HepG2 (cell line): ENCODE results near the gene MSH4. TPM values are rescaled to one million over a fixed set of nuclear protein-coding genes. Genes with fewer than 3 reads are reported as not detected.

Experiments
- ATAC-seq: fragments of 200-7000 bp; cut with Tn5 transposase; 3 replicates; pipeline ENCODE4 v1.9.1; 2020; ENCODE audit warnings: mild to moderate bottlenecking, moderate library complexity
- BruUV-seq: library from RNA; stranded (reverse); fragments of 400-500 nt; replicated peaks from 2 replicates; lab custom pipeline; 2021; lab: Mats Ljungman, UMichigan
- CTCF ChIA-PET: fragments of 300-600 bp; formaldehyde crosslinking; extraction: SDS; loops from one replicate; lab custom pipeline; 2021; ENCODE audit warnings: low total read pairs, inconsistent platforms, low intra/inter-chr PET ratio; lab: Yijun Ruan, JAX
- POLR2A ChIA-PET: fragments of 350-600 bp; sonication (Branson Sonifier 250); formaldehyde crosslinking; loops from one replicate; lab custom pipeline; 2020; ENCODE audit warnings: antibody characterized with exemption, inconsistent platforms; lab: Yijun Ruan, JAX
- DNase-seq: peaks from one replicate; pipeline ENCODE4 v3.0.0-alpha.2; 2015; ENCODE audit warnings: low spot score
- FAIRE-seq: peaks from 3 replicates; lab custom pipeline; 2011; peaks lifted over from hg19 to GRCh38; lab: Jason Lieb, UNC
- H2AFZ ChIP-seq: one replicate; pipeline ENCODE4 v1.6.1; 2011; ENCODE audit warnings: low read length, inconsistent platforms
- H3K27ac ChIP-seq: fragments of 300-600 bp; 3 replicates; pipeline ENCODE4 v1.8.0; 2011; ENCODE audit warnings: mixed run types, mild to moderate bottlenecking, mixed read lengths, low read length, inconsistent platforms; ENCODE audit not compliant: insufficient read depth; ENCODE audit errors: extremely low read length
- H3K27me3 ChIP-seq, 2 experiments: fragments of 200-600 bp in 1 of 2; 2 replicates in 1 of 2; 3 replicates in 1 of 2; pipeline versions ENCODE4 v1.6.0 to v1.8.0; 2011; ENCODE audit warnings: low read length in 2 of 2, mild to moderate bottlenecking in 2 of 2, moderate library complexity in 2 of 2, inconsistent platforms in 1 of 2; ENCODE audit not compliant: insufficient read depth in 2 of 2, control insufficient read depth in 1 of 2
- H3K36me3 ChIP-seq, 2 experiments: fragments of 200-600 bp in 1 of 2; replicated peaks in 1 of 2; 2 replicates in 1 of 2; 3 replicates in 1 of 2; pipeline versions ENCODE4 v1.5.1 to v1.8.0; 2011; ENCODE audit warnings: low read length in 2 of 2, inconsistent platforms in 1 of 2; ENCODE audit not compliant: insufficient read depth in 2 of 2, control insufficient read depth in 1 of 2
- H3K4me1 ChIP-seq: 2 replicates; pipeline ENCODE4 v1.5.1; 2012; ENCODE audit warnings: low read length, inconsistent platforms; ENCODE audit not compliant: insufficient read depth
- H3K4me2 ChIP-seq: 2 replicates; pipeline ENCODE4 v1.6.0; 2011; ENCODE audit warnings: low read depth, low read length, inconsistent platforms
- H3K4me3 ChIP-seq, 3 experiments: fragments of 200-600 bp in 1 of 3; sonication (generic), shearing (Covaris generic) in 1 of 3; replicated peaks in 1 of 3; 2 replicates each; pipeline ENCODE4 v1.5.1; 2011 to 2016; ENCODE audit warnings: low read length in 3 of 3, inconsistent platforms in 2 of 3, low read depth in 2 of 3, mild to moderate bottlenecking in 2 of 3, control low read depth in 1 of 3, mixed read lengths in 1 of 3; ENCODE audit not compliant: insufficient read depth in 1 of 3
- H3K79me2 ChIP-seq: one replicate; pipeline ENCODE4 v1.6.1; 2011; ENCODE audit warnings: low read length, inconsistent platforms; ENCODE audit not compliant: insufficient read depth
- H3K9ac ChIP-seq: 2 replicates; pipeline ENCODE4 v1.6.0; 2011; ENCODE audit warnings: mild to moderate bottlenecking, low read depth, low read length, inconsistent platforms; ENCODE audit not compliant: insufficient read depth
- H3K9me3 ChIP-seq: 2 replicates; pipeline ENCODE4 v1.5.1; 2012; ENCODE audit warnings: mild to moderate bottlenecking, low read length
- H4K20me1 ChIP-seq: 2 replicates; pipeline ENCODE4 v1.6.0; 2011; ENCODE audit warnings: inconsistent platforms, mild to moderate bottlenecking, low read length, moderate library complexity; ENCODE audit not compliant: insufficient read depth
- BATF2 ChIP-seq: sonication (generic); formaldehyde crosslinking; IDR thresholded peaks from 2 replicates; pipeline ENCODE4 v1.8.0; 2022; ENCODE audit warnings: mild to moderate bottlenecking, missing genetic modification reagents, moderate library complexity
- FOXK1 ChIP-seq: sonication (generic); formaldehyde crosslinking; IDR thresholded peaks from 2 replicates; pipeline ENCODE4 v1.4.0; 2020; ENCODE audit warnings: low read depth, missing genetic modification reagents, borderline replicate concordance
- FUBP1 ChIP-seq: sonication (generic); formaldehyde crosslinking; IDR thresholded peaks from 2 replicates; pipeline ENCODE4 v1.5.1; 2020; ENCODE audit warnings: missing genetic modification reagents, mild to moderate bottlenecking, borderline replicate concordance
- PBX3 ChIP-seq: sonication (generic); formaldehyde crosslinking; IDR thresholded peaks from 2 replicates; pipeline ENCODE4 v1.8.1; 2023; ENCODE audit warnings: missing genetic modification reagents, inconsistent platforms, borderline replicate concordance
- PRPF4 ChIP-seq: fragments of 200-400 bp; formaldehyde crosslinking; IDR thresholded peaks from 2 replicates; pipeline ENCODE4 v1.6.1; 2016; ENCODE audit warnings: low read length, low read depth; ENCODE audit not compliant: poor library complexity, severe bottlenecking
- ZNF737 ChIP-seq: sonication (generic); formaldehyde crosslinking; IDR thresholded peaks from 2 replicates; pipeline ENCODE4 v1.5.0; 2020; ENCODE audit warnings: missing genetic modification reagents, mild to moderate bottlenecking, borderline replicate concordance
- ZNF776 ChIP-seq: sonication (generic); formaldehyde crosslinking; IDR thresholded peaks from 2 replicates; pipeline ENCODE4 v1.4.0; 2020; ENCODE audit warnings: mild to moderate bottlenecking, missing genetic modification reagents
- WGBS: methylation state at CpG from one replicate; pipeline ENCODE4 v1.1.6; 2017; ENCODE audit warnings: low lambda C conversion rate; 5-methylcytosine and 5-hydroxymethylcytosine counted together
- in situ Hi-C: cut with HindIII; loops from 2 replicates; pipeline ENCODE4 v1.10.0; 2017; ENCODE audit warnings: low pct_unique_long_range_greater_than_20kb; ENCODE audit not compliant: extremely low pct_ligation_motif_present
- intact Hi-C: fragments of 100-400 bp; cut with micrococcal nuclease; formaldehyde crosslinking; loops from one replicate; pipeline ENCODE4 v1.10.0; 2022; ENCODE audit not compliant: unreplicated experiment
- polyA plus RNA-seq, 8 experiments: library from polyadenylated mRNA; depleted of rRNA in 3 of 8; stranded (reverse) in 7 of 8; unstranded in 1 of 8; fragments of >200 nt; fragmentation: Illumina TruSeq in 4 of 8; extraction: Trizol in 4 of 8; gene quantifications; 2 replicates each; pipeline versions ENCODE4 v1.2.1 to v1.2.3, GENCODE V29; 2011 to 2016; ENCODE audit warnings: low read depth in 4 of 8, missing spikeins in 1 of 8, mixed read lengths in 1 of 8; ENCODE audit not compliant: insufficient read depth in 1 of 8
- total RNA-seq, 5 experiments: library from RNA; depleted of rRNA; stranded (reverse); fragments of >200 nt; fragmentation: Illumina TruSeq; extraction: Trizol; gene quantifications; 2 replicates each; pipeline ENCODE4 v1.2.3, GENCODE V29; 2016; ENCODE audit warnings: low read depth in 1 of 5
- TF ChIP-seq, protein P1 (sequence below): sonication (generic); formaldehyde crosslinking; IDR thresholded peaks from 2 replicates; pipeline ENCODE4 v1.4.0; 2020; ENCODE audit warnings: missing genetic modification reagents
- TF ChIP-seq, protein P2 (sequence below): sonication (generic); formaldehyde crosslinking; IDR thresholded peaks from 2 replicates; pipeline ENCODE4 v1.4.0; 2020; ENCODE audit warnings: missing genetic modification reagents, mild to moderate bottlenecking, borderline replicate concordance
- TF ChIP-seq, protein P3 (sequence below): sonication (generic); formaldehyde crosslinking; IDR thresholded peaks from 2 replicates; pipeline ENCODE4 v1.9.0; 2022; ENCODE audit warnings: low read depth, missing genetic modification reagents

The MSH4 gene
- total and polyA plus RNA-seq, 2 of the 13 experiments (the other 11 are each of a cell fraction or from before 2014, with no cell fraction given): 0.01 to 0.09 TPM

GRCh38 chr1:75836528-75837100 is 39.9 kb downstream of the MSH4 start:
- Histone ChIP-seq H3K9ac (no peak overlapping the region), H3K4me2 (no peak overlapping the region), H4K20me1 (no peaks in the 10 kb centered on the region), H3K27ac (no peak overlapping the region), H3K27me3 (no peaks in the 10 kb centered on the region), H2AFZ (no peak overlapping the region), H3K4me1 (no peaks in the 10 kb centered on the region), H3K4me3 (no peak overlapping the region), H3K36me3 (no peaks in the 10 kb centered on the region), H3K9me3 (no peaks in the 10 kb centered on the region), H3K79me2 (no peaks in the 10 kb centered on the region)
- intact Hi-C loops: no loop called here
- FAIRE-seq (no peak), ATAC-seq (no peak), DNase-seq (no peak)
- CTCF ChIA-PET: no interaction called here
- whole genome bisulfite sequencing: 0% methylated on average over 2 of the region's 2 CpGs
- in situ Hi-C loops: no loop called here
- POLR2A ChIA-PET: no interaction called here
- no TSS peak for BruUV-seq
- TF ChIP-seq BATF2 (CRISPR knock-in tag): no peak
- no peak for TF ChIP-seq FOXK1
- TF ChIP-seq PBX3 (CRISPR knock-in tag): no peak
- no peak for TF ChIP-seq FUBP1 (CRISPR knock-in tag)
- TF ChIP-seq ZNF737 (CRISPR knock-in tag): no peak
- TF ChIP-seq ZNF776 (CRISPR knock-in tag): no peak
- TF ChIP-seq, protein P1, sequence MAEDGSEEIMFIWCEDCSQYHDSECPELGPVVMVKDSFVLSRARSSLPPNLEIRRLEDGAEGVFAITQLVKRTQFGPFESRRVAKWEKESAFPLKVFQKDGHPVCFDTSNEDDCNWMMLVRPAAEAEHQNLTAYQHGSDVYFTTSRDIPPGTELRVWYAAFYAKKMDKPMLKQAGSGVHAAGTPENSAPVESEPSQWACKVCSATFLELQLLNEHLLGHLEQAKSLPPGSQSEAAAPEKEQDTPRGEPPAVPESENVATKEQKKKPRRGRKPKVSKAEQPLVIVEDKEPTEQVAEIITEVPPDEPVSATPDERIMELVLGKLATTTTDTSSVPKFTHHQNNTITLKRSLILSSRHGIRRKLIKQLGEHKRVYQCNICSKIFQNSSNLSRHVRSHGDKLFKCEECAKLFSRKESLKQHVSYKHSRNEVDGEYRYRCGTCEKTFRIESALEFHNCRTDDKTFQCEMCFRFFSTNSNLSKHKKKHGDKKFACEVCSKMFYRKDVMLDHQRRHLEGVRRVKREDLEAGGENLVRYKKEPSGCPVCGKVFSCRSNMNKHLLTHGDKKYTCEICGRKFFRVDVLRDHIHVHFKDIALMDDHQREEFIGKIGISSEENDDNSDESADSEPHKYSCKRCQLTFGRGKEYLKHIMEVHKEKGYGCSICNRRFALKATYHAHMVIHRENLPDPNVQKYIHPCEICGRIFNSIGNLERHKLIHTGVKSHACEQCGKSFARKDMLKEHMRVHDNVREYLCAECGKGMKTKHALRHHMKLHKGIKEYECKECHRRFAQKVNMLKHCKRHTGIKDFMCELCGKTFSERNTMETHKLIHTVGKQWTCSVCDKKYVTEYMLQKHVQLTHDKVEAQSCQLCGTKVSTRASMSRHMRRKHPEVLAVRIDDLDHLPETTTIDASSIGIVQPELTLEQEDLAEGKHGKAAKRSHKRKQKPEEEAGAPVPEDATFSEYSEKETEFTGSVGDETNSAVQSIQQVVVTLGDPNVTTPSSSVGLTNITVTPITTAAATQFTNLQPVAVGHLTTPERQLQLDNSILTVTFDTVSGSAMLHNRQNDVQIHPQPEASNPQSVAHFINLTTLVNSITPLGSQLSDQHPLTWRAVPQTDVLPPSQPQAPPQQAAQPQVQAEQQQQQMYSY (CRISPR knock-in tag): no peak
- TF ChIP-seq, protein P2, sequence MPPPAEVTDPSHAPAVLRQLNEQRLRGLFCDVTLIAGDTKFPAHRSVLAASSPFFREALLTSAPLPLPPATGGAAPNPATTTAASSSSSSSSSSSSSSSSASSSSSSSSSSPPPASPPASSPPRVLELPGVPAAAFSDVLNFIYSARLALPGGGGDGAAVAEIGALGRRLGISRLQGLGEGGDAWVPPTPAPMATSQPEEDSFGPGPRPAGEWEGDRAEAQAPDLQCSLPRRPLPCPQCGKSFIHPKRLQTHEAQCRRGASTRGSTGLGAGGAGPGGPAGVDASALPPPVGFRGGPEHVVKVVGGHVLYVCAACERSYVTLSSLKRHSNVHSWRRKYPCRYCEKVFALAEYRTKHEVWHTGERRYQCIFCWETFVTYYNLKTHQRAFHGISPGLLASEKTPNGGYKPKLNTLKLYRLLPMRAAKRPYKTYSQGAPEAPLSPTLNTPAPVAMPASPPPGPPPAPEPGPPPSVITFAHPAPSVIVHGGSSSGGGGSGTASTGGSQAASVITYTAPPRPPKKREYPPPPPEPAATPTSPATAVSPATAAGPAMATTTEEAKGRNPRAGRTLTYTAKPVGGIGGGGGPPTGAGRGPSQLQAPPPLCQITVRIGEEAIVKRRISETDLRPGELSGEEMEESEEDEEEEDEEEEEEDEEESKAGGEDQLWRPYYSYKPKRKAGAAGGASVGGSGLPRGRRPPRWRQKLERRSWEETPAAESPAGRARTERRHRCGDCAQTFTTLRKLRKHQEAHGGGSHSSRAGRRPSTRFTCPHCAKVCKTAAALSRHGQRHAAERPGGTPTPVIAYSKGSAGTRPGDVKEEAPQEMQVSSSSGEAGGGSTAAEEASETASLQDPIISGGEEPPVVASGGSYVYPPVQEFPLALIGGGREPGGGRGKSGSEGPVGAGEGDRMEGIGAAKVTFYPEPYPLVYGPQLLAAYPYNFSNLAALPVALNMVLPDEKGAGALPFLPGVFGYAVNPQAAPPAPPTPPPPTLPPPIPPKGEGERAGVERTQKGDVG (CRISPR knock-in tag): no peak
- TF ChIP-seq, protein P3, sequence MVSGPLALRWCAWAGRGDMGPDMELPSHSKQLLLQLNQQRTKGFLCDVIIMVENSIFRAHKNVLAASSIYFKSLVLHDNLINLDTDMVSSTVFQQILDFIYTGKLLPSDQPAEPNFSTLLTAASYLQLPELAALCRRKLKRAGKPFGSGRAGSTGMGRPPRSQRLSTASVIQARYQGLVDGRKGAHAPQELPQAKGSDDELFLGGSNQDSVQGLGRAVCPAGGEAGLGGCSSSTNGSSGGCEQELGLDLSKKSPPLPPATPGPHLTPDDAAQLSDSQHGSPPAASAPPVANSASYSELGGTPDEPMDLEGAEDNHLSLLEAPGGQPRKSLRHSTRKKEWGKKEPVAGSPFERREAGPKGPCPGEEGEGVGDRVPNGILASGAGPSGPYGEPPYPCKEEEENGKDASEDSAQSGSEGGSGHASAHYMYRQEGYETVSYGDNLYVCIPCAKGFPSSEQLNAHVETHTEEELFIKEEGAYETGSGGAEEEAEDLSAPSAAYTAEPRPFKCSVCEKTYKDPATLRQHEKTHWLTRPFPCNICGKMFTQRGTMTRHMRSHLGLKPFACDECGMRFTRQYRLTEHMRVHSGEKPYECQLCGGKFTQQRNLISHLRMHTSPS: no peak
- TF ChIP-seq PRPF4: no peak
